HEK293 (cell line): ENCODE results near the gene ULBP1.
A peak's percentile ranks its signal among the peaks of the same experiment; 100 is the strongest.

ENCODE experiments used
- CTCF ChIP-seq: fragments of 450-650 bp; formaldehyde crosslinking; IDR thresholded peaks from 2 replicates; pipeline ENCODE4 v1.5.1; 2016; ENCODE audit warnings: missing biosample characterization, missing genetic modification characterization
- ZNF311 ChIP-seq: fragments of 450-650 bp; formaldehyde crosslinking; IDR thresholded peaks from 2 replicates; pipeline ENCODE4 v1.5.1; 2017; ENCODE audit warnings: missing biosample characterization, missing genetic modification characterization, borderline replicate concordance
- ZNF404 ChIP-seq: fragments of 450-650 bp; formaldehyde crosslinking; IDR thresholded peaks from 2 replicates; pipeline ENCODE4 v1.5.1; 2017; ENCODE audit warnings: missing biosample characterization, missing genetic modification characterization
- ZNF585B ChIP-seq: fragments of 450-650 bp; formaldehyde crosslinking; IDR thresholded peaks from 2 replicates; pipeline ENCODE4 v1.5.1; 2016; ENCODE audit warnings: missing biosample characterization, missing genetic modification characterization

GRCh38 chr6:149961728-149962425 lies 1.9 kb upstream of the ULBP1 start:
- TF ChIP-seq CTCF (peak; percentile 66), ZNF585B (no peak), ZNF404 (tag by site-specific recombination) (no peak), ZNF311 (tag by site-specific recombination) (no peak)
